Measurements from ENCODE around the gene AGAP1.

Gene AGAP1

GRCh38 chr2:235643680-235644511 lies 150.1 kb downstream of the AGAP1 start:
- Mint-ChIP-seq H3K4me3 (no peak overlapping the region), H3K36me3 (ENCODE audit: insufficient read depth) (no peaks in the 10 kb centered on the region), H3K4me1 (peaks cover 19% of the 10 kb centered on the region), H3K9me3 (no peaks in the 10 kb centered on the region), H3K27me3 (peaks cover 9% of the 10 kb centered on the region), H3K27ac (ENCODE audit: low read depth) (no peak overlapping the region)
- ATAC-seq (replicated peaks; ENCODE audit: extremely low read depth, poor library complexity, severe bottlenecking) (no peak), DNase-seq (ENCODE audit: low spot score in 2 of 2) (no peak)

DNA sequence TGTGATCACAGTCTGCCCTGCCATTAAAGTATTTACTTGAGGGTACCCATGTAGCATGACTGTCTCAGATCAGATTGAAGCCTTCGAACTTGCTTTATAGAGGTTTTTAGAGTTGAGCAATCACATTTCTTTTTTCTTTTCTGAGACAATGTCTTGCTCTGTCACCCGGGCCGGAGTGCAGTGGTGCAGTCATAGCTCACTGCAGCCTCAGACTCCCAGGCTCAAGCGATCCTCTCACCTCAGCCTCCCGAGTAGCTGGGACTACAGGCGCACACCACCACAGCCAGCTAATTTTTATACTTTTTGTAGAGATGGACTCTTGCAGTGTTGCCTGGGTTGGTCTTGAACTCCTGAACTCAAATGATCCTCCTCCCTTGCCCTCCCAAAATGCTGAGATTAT lies 153.4 kb downstream of the AGAP1 start:
- Mint-ChIP-seq H3K27ac (ENCODE audit: low read depth) (no peak overlapping the region), H3K4me1 (peaks cover 6% of the 10 kb centered on the region), H3K27me3 (peaks cover 6% of the 10 kb centered on the region), H3K36me3 (ENCODE audit: insufficient read depth) (no peaks in the 10 kb centered on the region), H3K4me3 (no peak overlapping the region), H3K9me3 (no peaks in the 10 kb centered on the region)
- no peak for ATAC-seq (replicated peaks; ENCODE audit: extremely low read depth, poor library complexity, severe bottlenecking)
- no peak for DNase-seq (ENCODE audit: low spot score in 2 of 2)

- no peaks in the 10 kb centered on the region for H3K9me3 Mint-ChIP-seq
- ATAC-seq (replicated peaks; ENCODE audit: extremely low read depth, poor library complexity, severe bottlenecking) (no peak), DNase-seq (ENCODE audit: low spot score in 2 of 2) (no peak)
- no peak overlapping the region for H3K27ac Mint-ChIP-seq (ENCODE audit: low read depth)
- no peaks in the 10 kb centered on the region for H3K27me3 Mint-ChIP-seq
- H3K4me3 Mint-ChIP-seq: no peak overlapping the region
- H3K36me3 Mint-ChIP-seq (ENCODE audit: insufficient read depth): no peaks in the 10 kb centered on the region
- H3K4me1 Mint-ChIP-seq: peaks cover under 1% of the 10 kb centered on the region
Measured at GRCh38 chr2:235647877-235648276, 154.0 kb downstream of the AGAP1 start.

GRCh38 chr2:235649418-235649817 lies 155.6 kb downstream of the AGAP1 start:
- Mint-ChIP-seq H3K4me1 (no peaks in the 10 kb centered on the region), H3K27me3 (no peaks in the 10 kb centered on the region), H3K36me3 (ENCODE audit: insufficient read depth) (no peaks in the 10 kb centered on the region), H3K9me3 (no peaks in the 10 kb centered on the region), H3K4me3 (no peak overlapping the region), H3K27ac (ENCODE audit: low read depth) (no peak overlapping the region)
- DNase-seq (ENCODE audit: low spot score in 2 of 2) (no peak), ATAC-seq (replicated peaks; ENCODE audit: extremely low read depth, poor library complexity, severe bottlenecking) (no peak)

- no peak overlapping the region for H3K27ac Mint-ChIP-seq (ENCODE audit: low read depth)
- peaks cover 1% of the 10 kb centered on the region for H3K36me3 Mint-ChIP-seq (ENCODE audit: insufficient read depth)
- H3K4me3 Mint-ChIP-seq: no peak overlapping the region
- DNase-seq (ENCODE audit: low spot score in 2 of 2): no peak
- no peak for ATAC-seq (replicated peaks; ENCODE audit: extremely low read depth, poor library complexity, severe bottlenecking)
- H3K27me3 Mint-ChIP-seq: peaks cover 16% of the 10 kb centered on the region
- no peaks in the 10 kb centered on the region for H3K4me1 Mint-ChIP-seq
- H3K9me3 Mint-ChIP-seq: no peaks in the 10 kb centered on the region
Measured at GRCh38 chr2:235651643-235652042, 157.8 kb downstream of the AGAP1 start.

- no peak overlapping the region for H3K27ac Mint-ChIP-seq (ENCODE audit: low read depth)
- H3K27me3 Mint-ChIP-seq: peaks cover 28% of the 10 kb centered on the region
Measured at GRCh38 chr2:235654103-235654813, 160.4 kb downstream of the AGAP1 start.

DNA sequence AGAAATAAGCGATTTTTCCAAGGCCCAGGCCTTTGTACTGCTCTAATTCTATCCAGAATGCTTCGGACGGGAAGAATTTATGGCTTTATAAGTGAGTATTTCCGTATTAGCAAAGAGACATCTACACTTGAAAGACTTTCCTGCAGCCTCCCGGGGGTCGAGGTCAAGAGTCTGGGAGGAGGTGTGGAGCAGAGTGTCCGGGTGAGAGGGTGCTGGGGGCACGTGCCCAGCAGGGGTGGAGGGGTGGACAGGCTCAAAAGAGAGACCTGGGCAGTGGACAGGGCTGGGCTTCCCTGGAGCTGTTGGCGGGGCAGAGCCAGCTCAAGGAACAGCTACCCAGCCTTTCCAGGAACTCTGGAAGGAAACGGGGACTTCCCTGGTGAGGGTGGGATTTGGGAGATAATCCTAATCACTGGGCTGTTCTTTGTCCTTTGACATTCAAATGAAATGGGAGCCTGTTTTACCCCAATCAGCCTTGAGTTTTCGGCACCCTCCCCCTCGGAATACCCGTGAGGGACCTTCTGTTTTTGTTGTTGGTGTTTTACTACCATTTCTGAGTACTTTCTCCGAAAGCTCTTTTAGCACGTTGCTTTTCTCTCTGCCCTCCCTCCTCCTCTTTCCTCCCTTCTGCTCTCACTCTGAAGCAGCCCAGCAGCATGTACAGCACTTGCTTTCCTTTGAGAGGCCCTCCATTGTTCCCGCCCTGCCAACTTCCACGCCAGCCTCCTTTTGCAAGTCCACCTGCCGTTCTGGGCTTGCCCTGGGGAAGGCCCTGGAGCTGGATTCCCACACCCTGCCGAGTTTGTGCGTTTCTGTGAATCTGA lies 164.7 kb downstream of the AGAP1 start:
- Mint-ChIP-seq H3K36me3 (ENCODE audit: insufficient read depth) (peaks cover 1% of the 10 kb centered on the region), H3K4me3 (no peak overlapping the region), H3K9me3 (no peaks in the 10 kb centered on the region), H3K4me1 (peaks cover 22% of the 10 kb centered on the region), H3K27ac (ENCODE audit: low read depth) (no peak overlapping the region), H3K27me3 (peaks cover 63% of the 10 kb centered on the region)
- no peak for DNase-seq (ENCODE audit: low spot score in 2 of 2)
- no peak for ATAC-seq (replicated peaks; ENCODE audit: extremely low read depth, poor library complexity, severe bottlenecking)

More at GRCh38 chr2:235654103-235654813, 160.4 kb downstream of the AGAP1 start:
- peaks cover 5% of the 10 kb centered on the region for H3K4me1 Mint-ChIP-seq
- H3K4me3 Mint-ChIP-seq: no peak overlapping the region
- DNase-seq (ENCODE audit: low spot score in 2 of 2) (no peak), ATAC-seq (replicated peaks; ENCODE audit: extremely low read depth, poor library complexity, severe bottlenecking) (no peak)
- H3K9me3 Mint-ChIP-seq: no peaks in the 10 kb centered on the region
- H3K36me3 Mint-ChIP-seq (ENCODE audit: insufficient read depth): peaks cover 1% of the 10 kb centered on the region

DNA sequence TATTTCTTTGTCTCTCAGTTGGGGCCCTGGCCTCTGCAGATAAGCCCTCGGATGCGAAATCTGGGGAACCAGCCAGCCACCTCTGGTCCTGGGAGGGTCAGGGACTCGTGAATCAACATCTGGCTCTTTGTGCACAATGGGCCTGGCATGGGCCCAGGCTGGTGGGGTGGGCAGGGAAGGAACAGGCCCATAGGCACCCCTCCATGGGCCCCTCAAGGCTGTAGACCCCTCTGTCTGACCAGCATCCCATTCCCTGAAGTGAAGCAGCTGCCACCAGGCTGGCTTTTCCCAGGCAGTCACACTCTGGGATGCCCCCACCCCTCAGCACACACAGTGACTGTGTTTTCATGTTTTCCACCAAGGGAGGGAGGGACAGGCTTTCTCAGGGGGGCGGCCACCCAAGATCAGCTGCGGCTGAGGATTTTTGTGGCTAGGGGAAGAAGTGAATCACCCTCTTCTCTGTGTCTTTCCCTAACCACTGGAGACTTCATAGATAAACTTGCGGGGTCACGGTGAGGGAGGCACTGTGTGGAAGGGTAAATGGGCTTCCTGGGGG lies 166.0 kb downstream of the AGAP1 start:
- DNase-seq (ENCODE audit: low spot score in 2 of 2) (no peak), ATAC-seq (replicated peaks; ENCODE audit: extremely low read depth, poor library complexity, severe bottlenecking) (no peak)
- Mint-ChIP-seq H3K9me3 (no peaks in the 10 kb centered on the region), H3K36me3 (ENCODE audit: insufficient read depth) (peaks cover 1% of the 10 kb centered on the region), H3K27me3 (peaks cover 63% of the 10 kb centered on the region), H3K4me1 (peaks cover 22% of the 10 kb centered on the region), H3K4me3 (no peak overlapping the region), H3K27ac (ENCODE audit: low read depth) (no peak overlapping the region)

GRCh38 chr2:235660484-235661082 lies 166.7 kb downstream of the AGAP1 start:
- DNase-seq (ENCODE audit: low spot score in 2 of 2) (no peak), ATAC-seq (replicated peaks; ENCODE audit: extremely low read depth, poor library complexity, severe bottlenecking) (no peak)
- no peaks in the 10 kb centered on the region for H3K9me3 Mint-ChIP-seq
- peaks cover 22% of the 10 kb centered on the region for H3K4me1 Mint-ChIP-seq
- H3K27ac Mint-ChIP-seq (ENCODE audit: low read depth): no peak overlapping the region
- H3K4me3 Mint-ChIP-seq: no peak overlapping the region
- peaks cover 58% of the 10 kb centered on the region for H3K27me3 Mint-ChIP-seq
- peaks cover 1% of the 10 kb centered on the region for H3K36me3 Mint-ChIP-seq (ENCODE audit: insufficient read depth)

GRCh38 chr2:235661167-235661937 lies 167.5 kb downstream of the AGAP1 start:
- no peak for ATAC-seq (replicated peaks; ENCODE audit: extremely low read depth, poor library complexity, severe bottlenecking)
- H3K36me3 Mint-ChIP-seq (ENCODE audit: insufficient read depth): peaks cover under 1% of the 10 kb centered on the region
- peaks cover 28% of the 10 kb centered on the region for H3K4me1 Mint-ChIP-seq
- peaks cover 55% of the 10 kb centered on the region for H3K27me3 Mint-ChIP-seq
- H3K27ac Mint-ChIP-seq (ENCODE audit: low read depth): no peak overlapping the region
- H3K9me3 Mint-ChIP-seq: no peaks in the 10 kb centered on the region
- DNase-seq (ENCODE audit: low spot score in 2 of 2): no peak
- no peak overlapping the region for H3K4me3 Mint-ChIP-seq

GRCh38 chr2:235661952-235662351 lies 168.1 kb downstream of the AGAP1 start:
- ATAC-seq (replicated peaks; ENCODE audit: extremely low read depth, poor library complexity, severe bottlenecking) (no peak), DNase-seq (ENCODE audit: low spot score in 2 of 2) (no peak)
- peaks cover 56% of the 10 kb centered on the region for H3K27me3 Mint-ChIP-seq

More at GRCh38 chr2:235661952-235662351, 168.1 kb downstream of the AGAP1 start:
- no peaks in the 10 kb centered on the region for H3K36me3 Mint-ChIP-seq (ENCODE audit: insufficient read depth)
- no peak overlapping the region for H3K4me3 Mint-ChIP-seq
- H3K9me3 Mint-ChIP-seq: no peaks in the 10 kb centered on the region
- H3K4me1 Mint-ChIP-seq: peaks cover 34% of the 10 kb centered on the region
- H3K27ac Mint-ChIP-seq (ENCODE audit: low read depth): no peak overlapping the region
